Body of pancreas (tissue), 4 donors: ENCODE data around the gene ISG20.

ENCODE experiments used
- CTCF ChIP-seq, 7 experiments: fragments of 450-650 bp in 4 of 7; fragments of 200-600 bp in 3 of 7; sonication (generic) in 3 of 7; IDR thresholded peaks; one replicate each; pipeline ENCODE4 v1.5.1; 2016 to 2019; ENCODE audit warnings: antibody characterized with exemption in 7 of 7
- POLR2A ChIP-seq, 3 donors: fragments of 450-650 bp; IDR thresholded peaks; one replicate each; pipeline ENCODE4 v1.6.1; 2016; ENCODE audit warnings: antibody characterized with exemption in 3 of 3, mild to moderate bottlenecking in 2 of 3

GRCh38 chr15:88656760-88657221, 18.0 kb downstream of the ISG20 start:
- TF ChIP-seq CTCF (IDR thresholded peaks at IDR 0.05) (no peak), POLR2A (IDR thresholded peaks at IDR 0.05) (no peak)
